ENCODE measurements around the gene SLC9A3.
"Not testable (repeated sequence)": the region's sequence is repeated elsewhere in the genome, so short reads cannot be mapped to it uniquely, and the experiment has no call there.

DNA sequence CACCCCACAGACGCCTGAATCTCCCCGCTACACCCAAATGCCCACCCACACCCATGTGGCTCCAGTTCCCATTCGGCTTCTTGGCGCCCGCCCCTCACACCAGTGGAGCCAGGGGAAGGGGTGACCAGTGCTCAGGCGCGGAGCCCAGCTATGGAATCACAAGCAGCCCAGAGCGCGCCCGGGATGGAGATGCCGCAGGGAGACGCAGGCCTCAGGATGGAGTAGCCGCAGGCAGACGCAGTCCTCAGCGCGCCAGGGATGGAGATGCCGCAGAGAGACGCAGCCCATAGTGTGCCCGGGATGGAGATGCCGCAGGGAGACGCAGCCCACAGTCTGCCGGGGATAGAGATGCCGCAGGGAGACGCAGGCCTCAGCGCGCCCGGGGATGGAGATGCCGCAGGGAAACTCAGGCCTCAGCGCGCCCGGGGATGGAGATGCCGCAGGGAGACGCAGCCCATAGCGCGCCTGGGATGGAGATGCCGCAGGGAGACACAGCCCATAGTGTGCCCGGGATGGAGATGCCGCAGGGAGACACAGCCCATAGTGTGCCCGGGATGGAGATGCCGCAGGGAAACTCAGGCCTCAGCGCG lies 16.2 kb downstream of the SLC9A3 start:
- TF ChIP-seq POLR2A, POLR2AphosphoS5, EP300 (IDR thresholded peaks at IDR 0.05): not testable (repeated sequence)
- TF ChIP-seq, protein P1, sequence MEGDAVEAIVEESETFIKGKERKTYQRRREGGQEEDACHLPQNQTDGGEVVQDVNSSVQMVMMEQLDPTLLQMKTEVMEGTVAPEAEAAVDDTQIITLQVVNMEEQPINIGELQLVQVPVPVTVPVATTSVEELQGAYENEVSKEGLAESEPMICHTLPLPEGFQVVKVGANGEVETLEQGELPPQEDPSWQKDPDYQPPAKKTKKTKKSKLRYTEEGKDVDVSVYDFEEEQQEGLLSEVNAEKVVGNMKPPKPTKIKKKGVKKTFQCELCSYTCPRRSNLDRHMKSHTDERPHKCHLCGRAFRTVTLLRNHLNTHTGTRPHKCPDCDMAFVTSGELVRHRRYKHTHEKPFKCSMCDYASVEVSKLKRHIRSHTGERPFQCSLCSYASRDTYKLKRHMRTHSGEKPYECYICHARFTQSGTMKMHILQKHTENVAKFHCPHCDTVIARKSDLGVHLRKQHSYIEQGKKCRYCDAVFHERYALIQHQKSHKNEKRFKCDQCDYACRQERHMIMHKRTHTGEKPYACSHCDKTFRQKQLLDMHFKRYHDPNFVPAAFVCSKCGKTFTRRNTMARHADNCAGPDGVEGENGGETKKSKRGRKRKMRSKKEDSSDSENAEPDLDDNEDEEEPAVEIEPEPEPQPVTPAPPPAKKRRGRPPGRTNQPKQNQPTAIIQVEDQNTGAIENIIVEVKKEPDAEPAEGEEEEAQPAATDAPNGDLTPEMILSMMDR (IDR thresholded peaks at IDR 0.05) = not testable (repeated sequence)
